ENCODE results near the gene RNF125. TPM values are rescaled to one million over a fixed set of nuclear protein-coding genes. Genes with fewer than 3 reads are reported as not detected.

The RNF125 gene
- polyA plus RNA-seq, 2 of the 4 experiments (the other 2 are of a cell fraction), result 0.14 to 0.30 TPM

GRCh38 chr18:32093102-32093511 lies 74.5 kb downstream of the RNF125 start:
- ChIA-PET POLR2A (no interaction called here), CTCF (no interaction called here)
- FAIRE-seq (no peak), DNase-seq (ENCODE audit: low read depth in 1 of 2, low spot score in 1 of 2) (peak; percentile 18 to 27), ATAC-seq (peak; percentile 12 to 27; a peak in 5 of 6 replicates)
- peaks cover 13% of the 10 kb centered on the region for H3K4me1 ChIP-seq
- peak overlapping the region; percentile 84 to 100 for H3K27ac ChIP-seq
- H3K4me3 ChIP-seq, result peak overlapping the region; percentile 81
- no peak for TF ChIP-seq NPAS2 (CRISPR knock-in tag; IDR thresholded peaks at IDR 0.05; ENCODE audit: borderline replicate concordance)
- TF ChIP-seq, protein P1, sequence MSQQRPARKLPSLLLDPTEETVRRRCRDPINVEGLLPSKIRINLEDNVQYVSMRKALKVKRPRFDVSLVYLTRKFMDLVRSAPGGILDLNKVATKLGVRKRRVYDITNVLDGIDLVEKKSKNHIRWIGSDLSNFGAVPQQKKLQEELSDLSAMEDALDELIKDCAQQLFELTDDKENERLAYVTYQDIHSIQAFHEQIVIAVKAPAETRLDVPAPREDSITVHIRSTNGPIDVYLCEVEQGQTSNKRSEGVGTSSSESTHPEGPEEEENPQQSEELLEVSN (IDR thresholded peaks at IDR 0.05; ENCODE audit: borderline replicate concordance, low read depth), result peak; percentile 46; the same call in 1 of the 2 replicates
- no peaks in the 10 kb centered on the region for H3K9me3 ChIP-seq
- WGBS (ENCODE audit: missing lambda C conversion rate), result under 1% methylated on average over 21 of the region's 32 CpGs
- peak overlapping the region; percentile 92 for H3K4me2 ChIP-seq

- Histone ChIP-seq H3K9me3 (no peaks in the 10 kb centered on the region), H3K4me2 (peak overlapping the region; percentile 92), H3K4me3 (peak overlapping the region; percentile 81), H3K4me1 (peaks cover 13% of the 10 kb centered on the region), H3K27ac (peak overlapping the region; percentile 84 to 100)
- 8% methylated on average over 7 of the region's 7 CpGs for WGBS (ENCODE audit: missing lambda C conversion rate)
- ChIA-PET CTCF (no interaction called here), POLR2A (no interaction called here)
- ATAC-seq, result no peak
- no peak for FAIRE-seq
- DNase-seq (ENCODE audit: low read depth in 1 of 2, low spot score in 1 of 2), result peak in 1 of 2 experiments; percentile 11
- TF ChIP-seq RFX5 (IDR thresholded peaks at IDR 0.05) (no peak), NR3C1 (IDR thresholded peaks at IDR 0.05) (no peak), HOXB13 (CRISPR knock-in tag; IDR thresholded peaks at IDR 0.05; ENCODE audit: low read depth) (no peak), KDM1A (IDR thresholded peaks at IDR 0.05; ENCODE audit: low read depth) (no peak), RAD21 (conservative IDR thresholded peaks at IDR 0.05 in 1 of 2, IDR thresholded peaks at IDR 0.05 in 1 of 2) (no peak), KDM5A (IDR thresholded peaks at IDR 0.05) (no peak), EHMT2 (IDR thresholded peaks at IDR 0.05; ENCODE audit: low read depth) (no peak), EP300 (IDR thresholded peaks at IDR 0.05) (no peak), CTCF (IDR thresholded peaks at IDR 0.05) (no peak), FOSL2 (IDR thresholded peaks at IDR 0.05) (no peak), FOSL2 (CRISPR knock-in tag; IDR thresholded peaks at IDR 0.05) (no peak), TP53 (CRISPR knock-in tag; IDR thresholded peaks at IDR 0.05) (no peak)
- TF ChIP-seq, protein P2, sequence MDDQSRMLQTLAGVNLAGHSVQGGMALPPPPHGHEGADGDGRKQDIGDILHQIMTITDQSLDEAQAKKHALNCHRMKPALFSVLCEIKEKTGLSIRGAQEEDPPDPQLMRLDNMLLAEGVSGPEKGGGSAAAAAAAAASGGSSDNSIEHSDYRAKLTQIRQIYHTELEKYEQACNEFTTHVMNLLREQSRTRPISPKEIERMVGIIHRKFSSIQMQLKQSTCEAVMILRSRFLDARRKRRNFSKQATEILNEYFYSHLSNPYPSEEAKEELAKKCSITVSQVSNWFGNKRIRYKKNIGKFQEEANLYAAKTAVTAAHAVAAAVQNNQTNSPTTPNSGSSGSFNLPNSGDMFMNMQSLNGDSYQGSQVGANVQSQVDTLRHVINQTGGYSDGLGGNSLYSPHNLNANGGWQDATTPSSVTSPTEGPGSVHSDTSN (IDR thresholded peaks at IDR 0.05), result no peak
- TF ChIP-seq, protein P3, sequence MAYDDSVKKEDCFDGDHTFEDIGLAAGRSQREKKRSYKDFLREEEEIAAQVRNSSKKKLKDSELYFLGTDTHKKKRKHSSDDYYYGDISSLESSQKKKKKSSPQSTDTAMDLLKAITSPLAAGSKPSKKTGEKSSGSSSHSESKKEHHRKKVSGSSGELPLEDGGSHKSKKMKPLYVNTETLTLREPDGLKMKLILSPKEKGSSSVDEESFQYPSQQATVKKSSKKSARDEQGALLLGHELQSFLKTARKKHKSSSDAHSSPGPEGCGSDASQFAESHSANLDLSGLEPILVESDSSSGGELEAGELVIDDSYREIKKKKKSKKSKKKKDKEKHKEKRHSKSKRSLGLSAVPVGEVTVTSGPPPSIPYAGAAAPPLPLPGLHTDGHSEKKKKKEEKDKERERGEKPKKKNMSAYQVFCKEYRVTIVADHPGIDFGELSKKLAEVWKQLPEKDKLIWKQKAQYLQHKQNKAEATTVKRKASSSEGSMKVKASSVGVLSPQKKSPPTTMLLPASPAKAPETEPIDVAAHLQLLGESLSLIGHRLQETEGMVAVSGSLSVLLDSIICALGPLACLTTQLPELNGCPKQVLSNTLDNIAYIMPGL (CRISPR knock-in tag; IDR thresholded peaks at IDR 0.05; ENCODE audit: borderline replicate concordance), result no peak
These were observed 74.9 kb downstream of the RNF125 start for GRCh38 chr18:32093523-32093922.

DNA sequence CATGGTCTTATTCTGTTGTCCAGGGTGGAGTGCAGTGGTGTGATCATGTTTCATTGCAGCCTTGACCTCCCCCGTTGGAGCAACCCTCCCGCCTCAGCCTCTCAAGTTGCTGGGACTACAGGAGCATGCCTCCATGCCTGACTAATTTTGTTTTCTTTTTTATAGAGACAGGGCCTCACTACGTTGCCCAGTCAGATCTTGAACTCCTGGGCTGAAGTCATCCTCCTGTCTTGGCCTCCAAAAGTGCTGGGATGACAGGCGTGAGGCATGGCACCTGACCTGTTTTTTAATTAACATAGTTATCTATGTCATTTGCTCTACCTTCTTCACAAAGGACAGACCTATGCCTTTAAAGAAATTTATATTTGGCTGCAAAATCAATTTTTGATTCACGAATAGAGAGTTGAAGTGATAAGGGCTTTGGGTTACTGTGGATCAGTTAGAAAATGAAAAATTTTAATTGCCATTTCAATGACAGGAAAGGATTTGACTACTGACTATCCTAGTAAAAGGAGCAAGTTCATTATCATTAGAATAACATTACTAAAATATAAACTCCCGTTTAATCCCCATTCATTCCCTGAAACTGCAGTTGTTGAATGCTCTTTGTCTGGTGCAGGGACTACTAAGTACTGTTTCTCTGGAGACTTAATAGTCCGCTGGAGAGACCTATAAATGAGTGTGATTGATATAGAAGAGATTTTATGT lies 76.7 kb downstream of the RNF125 start:
- Histone ChIP-seq H3K9me3 (no peaks in the 10 kb centered on the region), H3K4me2 (no peak overlapping the region; the same call in 2 of the 3 replicates), H3K27ac (no peak overlapping the region), H3K4me3 (no peak overlapping the region), H3K4me1 (peaks cover 13% of the 10 kb centered on the region)
- POLR2A ChIA-PET, result no interaction called here
- FAIRE-seq (no peak), DNase-seq (ENCODE audit: low read depth in 1 of 2, low spot score in 1 of 2) (no peak), ATAC-seq (no peak)
- CTCF ChIA-PET, result interaction anchor here (0.6 kb wide), 1 partner anchor 191 kb away, joined by 4 read pairs; no protein-coding TSS in a partner anchor
- 88% methylated on average over 7 of the region's 7 CpGs for WGBS (ENCODE audit: missing lambda C conversion rate)
- no peak for TF ChIP-seq POLR2AphosphoS2 (conservative IDR thresholded peaks at IDR 0.05; ENCODE audit: low read length)
- no peak for TF ChIP-seq EHMT2 (IDR thresholded peaks at IDR 0.05; ENCODE audit: low read depth)
- TF ChIP-seq RARB (CRISPR knock-in tag; IDR thresholded peaks at IDR 0.05), result no peak
- TF ChIP-seq RCOR1 (IDR thresholded peaks at IDR 0.05; ENCODE audit: low read depth, low read length), result no peak
- TF ChIP-seq, protein P3 (CRISPR knock-in tag; IDR thresholded peaks at IDR 0.05; ENCODE audit: borderline replicate concordance), result no peak
- no peak for TF ChIP-seq JUNB (IDR thresholded peaks at IDR 0.05)
- TF ChIP-seq FOSL2 (IDR thresholded peaks at IDR 0.05), result no peak
- TF ChIP-seq FOSL2 (CRISPR knock-in tag; IDR thresholded peaks at IDR 0.05), result no peak
- no peak for TF ChIP-seq ESRRA (IDR thresholded peaks at IDR 0.05; ENCODE audit: borderline replicate concordance, low read length)
- TF ChIP-seq, protein P4, sequence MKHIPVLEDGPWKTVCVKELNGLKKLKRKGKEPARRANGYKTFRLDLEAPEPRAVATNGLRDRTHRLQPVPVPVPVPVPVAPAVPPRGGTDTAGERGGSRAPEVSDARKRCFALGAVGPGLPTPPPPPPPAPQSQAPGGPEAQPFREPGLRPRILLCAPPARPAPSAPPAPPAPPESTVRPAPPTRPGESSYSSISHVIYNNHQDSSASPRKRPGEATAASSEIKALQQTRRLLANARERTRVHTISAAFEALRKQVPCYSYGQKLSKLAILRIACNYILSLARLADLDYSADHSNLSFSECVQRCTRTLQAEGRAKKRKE (CRISPR knock-in tag; IDR thresholded peaks at IDR 0.05; ENCODE audit: low read depth), result no peak
- no peak for TF ChIP-seq MAFK (IDR thresholded peaks at IDR 0.05; ENCODE audit: partially characterized antibody)
- no peak for TF ChIP-seq CBX2 (IDR thresholded peaks at IDR 0.05; ENCODE audit: borderline replicate concordance, low read depth)
- no peak for TF ChIP-seq GATA3 (IDR thresholded peaks at IDR 0.05; ENCODE audit: borderline replicate concordance)
